HG02623 (cell line): ENCODE results near the gene ZNF322.

Source experiments
- ATAC-seq: cut with Tn5 transposase; IDR thresholded peaks from one replicate; pipeline ENCODE4 v1.9.1; 2021; ENCODE audit warnings: moderate library complexity; ENCODE audit not compliant: unreplicated experiment

Gene ZNF322

DNA sequence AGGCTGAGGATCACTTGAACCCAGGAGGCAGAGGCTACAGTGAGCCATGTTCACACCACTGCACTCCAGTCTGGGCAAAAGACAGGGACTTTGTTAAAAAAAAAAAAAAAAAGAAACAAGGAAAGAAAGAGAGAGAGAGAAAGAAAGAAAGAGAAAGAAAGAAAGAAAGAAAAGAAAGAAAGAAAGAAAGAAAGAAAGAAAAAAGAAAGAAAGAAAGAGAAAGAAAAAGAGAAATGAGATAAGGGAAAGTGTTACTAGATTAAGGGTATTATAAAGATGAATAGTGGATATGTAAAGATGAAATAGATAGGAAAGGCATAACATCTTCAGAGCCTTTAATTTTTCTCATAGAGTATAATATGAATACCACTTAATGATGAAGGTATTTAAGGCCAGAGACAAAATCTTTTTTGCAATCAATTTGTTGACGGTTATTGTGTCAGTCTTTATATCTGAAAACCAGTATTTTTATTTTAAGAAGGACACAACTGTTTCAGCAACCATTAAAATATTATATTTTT is 36.1 kb downstream of the ZNF322 start:
- no peak for ATAC-seq

GRCh38 chr6:26613689-26614683 is 45.6 kb downstream of the ZNF322 start:
- no peak for ATAC-seq

DNA sequence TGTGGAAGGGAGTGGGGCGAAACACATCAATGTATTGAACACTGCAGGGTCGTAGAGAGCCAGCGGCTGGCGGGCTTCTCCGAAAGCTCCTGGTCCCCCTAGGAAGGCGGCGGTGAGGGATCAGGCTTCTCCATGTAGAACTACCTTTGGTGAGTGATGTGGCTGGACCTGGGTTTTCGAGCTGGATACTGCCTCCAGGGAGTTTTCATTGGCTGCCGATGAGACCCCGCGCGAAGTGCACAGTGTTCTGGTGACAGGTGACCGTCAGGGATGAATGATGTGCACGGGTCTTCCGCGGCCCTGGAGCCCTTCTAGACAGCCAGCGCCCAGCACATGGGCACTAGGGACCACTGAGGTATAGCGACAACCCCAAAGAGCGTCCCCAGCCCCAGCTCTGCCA is 46.3 kb downstream of the ZNF322 start:
- ATAC-seq, result no peak

DNA sequence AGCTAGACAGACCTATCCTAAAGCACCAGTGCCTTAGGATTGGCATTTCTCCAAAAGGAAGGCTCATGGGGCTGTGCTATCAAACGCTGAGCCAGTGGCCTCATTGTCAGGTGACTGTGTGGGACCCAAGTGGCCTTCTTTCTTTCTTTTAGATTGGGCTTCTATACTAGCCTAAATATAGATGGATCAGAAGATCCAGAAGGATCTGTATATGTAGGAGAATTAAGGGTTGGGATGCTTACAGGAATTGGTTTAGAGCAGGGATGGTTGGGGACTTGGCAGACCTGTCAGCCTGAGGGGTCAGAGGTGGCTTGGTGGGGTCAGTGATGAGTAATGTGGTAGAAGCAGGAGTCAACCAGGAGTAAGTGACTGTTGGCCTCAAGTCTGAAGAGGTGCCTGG is 47.9 kb downstream of the ZNF322 start:
- no peak for ATAC-seq

DNA sequence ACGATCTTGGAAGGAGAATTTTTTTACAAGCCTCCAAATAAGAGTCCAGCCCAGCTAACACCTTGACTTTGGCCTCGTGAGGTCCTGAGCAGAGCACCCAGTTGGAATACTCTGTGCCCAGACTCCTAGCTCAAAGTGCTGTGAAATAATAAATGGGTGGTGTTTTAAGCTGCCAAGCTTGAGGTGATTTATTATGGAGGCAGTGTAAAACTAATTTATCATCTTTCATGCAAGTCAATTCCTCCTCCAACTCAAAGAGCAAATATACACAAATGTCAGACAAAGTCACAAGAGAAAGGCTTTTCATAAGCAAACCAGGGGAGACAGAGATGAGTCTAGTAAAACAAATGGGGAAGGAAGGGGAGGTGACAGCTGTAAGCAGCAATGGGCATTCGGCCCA is 50.1 kb downstream of the ZNF322 start:
- ATAC-seq, result no peak

DNA sequence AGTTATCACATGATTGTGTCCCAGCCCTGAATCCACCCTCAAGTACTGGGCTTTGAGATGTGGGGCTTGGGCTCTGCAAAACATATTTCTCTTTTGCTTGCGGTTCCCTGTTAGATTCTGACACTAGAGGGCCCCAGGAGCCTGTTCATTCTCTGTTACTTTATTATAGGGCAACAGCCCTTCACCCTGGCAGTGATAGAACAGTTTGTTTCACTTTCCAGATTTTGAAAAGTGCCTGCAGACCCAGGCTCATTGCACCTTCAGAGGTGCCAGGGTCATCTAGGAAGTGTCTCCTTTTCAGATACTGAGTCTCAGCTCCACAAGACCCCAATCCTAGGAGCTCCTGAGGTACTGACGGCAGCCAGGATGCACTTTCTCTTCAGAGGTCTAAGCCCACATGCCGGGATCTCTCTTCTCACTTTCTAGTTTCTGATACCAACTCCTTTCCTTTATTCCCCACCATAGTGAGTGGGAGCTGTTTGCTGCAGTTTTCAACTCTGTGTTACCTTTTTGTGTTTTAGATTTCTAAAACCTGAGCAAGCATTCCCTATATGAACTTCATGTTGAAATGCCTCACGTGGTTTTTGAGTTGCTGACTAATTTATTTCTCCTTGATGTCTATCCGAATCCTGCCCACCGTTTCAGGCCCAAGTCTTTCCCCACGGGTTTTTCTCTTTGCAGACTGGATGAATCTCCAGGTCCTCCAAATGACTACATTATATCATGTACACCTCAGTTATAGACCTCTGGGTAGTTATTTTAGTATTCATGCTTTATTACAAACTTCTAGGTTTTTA is 51.9 kb downstream of the ZNF322 start:
- no peak for ATAC-seq

- ATAC-seq, result no peak
Measured at GRCh38 chr6:26604797-26605196, 54.7 kb downstream of the ZNF322 start.

DNA sequence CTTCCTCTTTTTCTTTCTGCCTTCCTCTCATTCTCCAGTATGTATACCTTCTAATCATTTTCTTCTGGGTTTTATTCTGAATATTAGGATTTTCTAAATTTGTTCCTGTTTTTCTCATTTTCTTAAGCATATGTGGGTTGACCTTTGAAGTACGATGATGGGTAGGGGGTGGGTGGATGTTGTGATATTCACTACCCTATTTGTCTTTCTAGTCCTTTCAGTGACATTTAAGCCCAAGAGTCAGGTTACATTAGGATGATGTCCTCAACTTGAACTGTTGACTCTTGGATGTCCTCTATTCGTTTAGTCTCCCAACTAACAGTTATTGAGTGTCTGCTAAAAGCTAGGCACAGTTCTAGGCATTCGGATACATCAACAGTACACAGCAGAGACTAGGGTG is 55.5 kb downstream of the ZNF322 start:
- ATAC-seq, result no peak

DNA sequence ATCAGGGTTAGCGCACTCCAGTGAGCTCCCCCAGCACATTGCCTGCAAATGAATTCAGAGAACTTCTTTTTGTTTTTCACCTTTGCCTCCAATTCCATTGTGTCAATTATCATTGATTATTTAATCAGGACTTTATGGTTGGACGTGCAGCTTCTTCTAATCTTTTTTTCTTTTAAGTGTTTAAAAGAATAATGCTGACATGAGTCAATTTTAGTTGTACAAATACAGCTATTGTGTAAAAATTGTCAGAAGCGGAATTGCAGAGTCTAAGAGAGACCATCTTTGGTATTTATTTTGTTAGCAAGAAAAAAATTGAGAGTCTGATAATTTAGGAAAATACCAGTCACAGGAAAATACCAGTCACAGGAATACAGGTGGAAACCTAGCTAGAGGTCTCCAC is 57.3 kb downstream of the ZNF322 start:
- ATAC-seq, result no peak

DNA sequence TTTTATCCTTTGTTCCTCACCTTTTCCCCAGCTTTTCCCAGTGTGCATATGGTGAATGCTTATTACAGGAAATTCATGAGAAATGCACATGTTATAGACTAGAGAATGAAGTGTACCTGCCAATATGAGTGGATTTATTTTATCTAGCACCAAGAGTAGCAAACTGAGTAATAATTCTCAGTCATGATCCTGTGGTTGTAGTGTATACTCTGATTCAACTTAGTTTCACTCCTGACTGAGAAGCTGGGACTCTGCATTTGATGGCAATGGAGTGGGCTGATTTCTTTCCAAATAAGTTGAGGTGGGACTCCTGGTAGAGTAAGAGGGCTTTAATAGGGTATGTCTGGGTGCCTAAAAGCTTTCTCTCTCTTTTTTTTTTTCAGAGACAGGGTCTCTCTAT is 58.8 kb downstream of the ZNF322 start:
- ATAC-seq, result no peak

DNA sequence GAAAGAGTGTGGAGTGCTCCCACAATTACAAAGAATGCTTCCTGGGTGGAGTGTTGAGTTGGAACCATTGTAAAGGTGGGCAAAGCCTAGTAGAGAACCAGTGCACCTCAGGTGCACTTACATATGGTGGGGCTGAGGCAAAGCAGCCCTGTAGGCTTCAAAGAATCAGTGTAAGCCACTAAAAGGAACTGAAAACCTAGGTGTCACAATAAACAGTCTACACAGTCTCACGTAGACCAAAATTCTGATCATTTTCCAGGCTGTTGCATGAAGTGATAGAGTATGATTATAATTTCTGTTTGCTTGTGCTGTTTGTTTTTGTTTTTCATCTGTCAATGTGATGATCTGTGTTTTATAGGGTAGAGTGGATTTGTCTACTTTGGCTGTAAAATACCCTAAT is 60.0 kb downstream of the ZNF322 start:
- no peak for ATAC-seq

DNA sequence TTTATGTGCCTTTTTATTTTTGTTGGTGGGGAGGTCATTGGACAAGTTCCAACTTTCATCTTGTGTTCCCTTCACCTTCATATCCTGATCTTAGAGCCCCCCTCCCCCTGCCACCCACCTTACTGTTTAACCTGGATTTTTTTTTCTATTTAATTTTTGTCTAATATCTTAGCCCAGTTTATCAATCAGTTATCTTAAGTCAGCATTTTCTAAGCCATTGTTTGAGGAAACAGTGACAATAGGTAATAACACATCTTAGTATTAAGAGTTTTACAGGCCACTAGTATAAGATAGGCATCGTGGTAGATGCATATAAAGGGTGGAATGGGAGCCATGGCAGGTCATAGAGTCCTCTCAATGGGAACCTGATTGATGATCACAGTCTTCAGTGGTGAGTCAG is 60.4 kb downstream of the ZNF322 start:
- no peak for ATAC-seq

GRCh38 chr6:26598267-26598666 is 61.3 kb downstream of the ZNF322 start:
- no peak for ATAC-seq

- ATAC-seq, result no peak
Measured at GRCh38 chr6:26597821-26598220, 61.7 kb downstream of the ZNF322 start.

GRCh38 chr6:26597389-26597766 is 62.2 kb downstream of the ZNF322 start:
- no peak for ATAC-seq

DNA sequence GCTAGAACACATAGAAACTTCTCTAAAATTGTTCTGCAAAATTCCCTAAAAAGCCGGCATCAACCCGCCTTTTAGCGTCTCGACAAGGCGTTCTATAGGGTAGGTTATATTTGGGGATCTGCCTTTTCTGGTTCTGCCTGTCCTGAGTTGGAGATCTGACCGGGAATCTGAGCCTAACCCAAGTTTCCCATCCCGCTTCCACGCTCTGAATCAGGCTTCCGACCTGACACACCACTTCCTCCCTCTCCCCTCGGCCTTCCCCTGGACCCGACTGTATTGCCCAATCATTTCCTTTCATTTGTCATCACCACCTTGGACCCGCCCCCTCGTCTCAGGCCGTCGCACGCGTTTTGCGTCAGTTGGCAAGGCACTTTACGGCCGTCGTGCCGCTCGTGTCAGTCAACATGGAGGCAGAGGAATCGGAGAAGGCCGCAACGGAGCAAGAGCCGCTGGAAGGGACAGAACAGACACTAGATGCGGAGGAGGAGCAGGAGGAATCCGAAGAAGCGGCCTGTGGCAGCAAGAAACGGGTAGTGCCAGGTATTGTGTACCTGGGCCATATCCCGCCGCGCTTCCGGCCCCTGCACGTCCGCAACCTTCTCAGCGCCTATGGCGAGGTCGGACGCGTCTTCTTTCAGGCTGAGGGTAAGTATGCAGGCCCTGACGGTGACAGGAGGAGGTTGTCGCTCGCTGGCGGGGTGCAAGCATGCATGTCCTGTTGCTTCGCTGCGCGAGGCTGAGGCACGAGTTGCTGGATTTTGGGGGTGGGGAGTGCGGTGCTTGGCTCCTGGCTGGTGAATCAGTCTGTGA is 62.8 kb downstream of the ZNF322 start, which contains the start of gene ABT1:
Gene ABT1 (plus strand): TSS at position 375 of the 810 bp plus-strand sequence. CDS start 30 bp downstream, at position 405.
- ATAC-seq, result peak; percentile 84

- ATAC-seq, result peak; percentile 54
Measured at GRCh38 chr6:26595669-26596269, 63.8 kb downstream of the ZNF322 start.

DNA sequence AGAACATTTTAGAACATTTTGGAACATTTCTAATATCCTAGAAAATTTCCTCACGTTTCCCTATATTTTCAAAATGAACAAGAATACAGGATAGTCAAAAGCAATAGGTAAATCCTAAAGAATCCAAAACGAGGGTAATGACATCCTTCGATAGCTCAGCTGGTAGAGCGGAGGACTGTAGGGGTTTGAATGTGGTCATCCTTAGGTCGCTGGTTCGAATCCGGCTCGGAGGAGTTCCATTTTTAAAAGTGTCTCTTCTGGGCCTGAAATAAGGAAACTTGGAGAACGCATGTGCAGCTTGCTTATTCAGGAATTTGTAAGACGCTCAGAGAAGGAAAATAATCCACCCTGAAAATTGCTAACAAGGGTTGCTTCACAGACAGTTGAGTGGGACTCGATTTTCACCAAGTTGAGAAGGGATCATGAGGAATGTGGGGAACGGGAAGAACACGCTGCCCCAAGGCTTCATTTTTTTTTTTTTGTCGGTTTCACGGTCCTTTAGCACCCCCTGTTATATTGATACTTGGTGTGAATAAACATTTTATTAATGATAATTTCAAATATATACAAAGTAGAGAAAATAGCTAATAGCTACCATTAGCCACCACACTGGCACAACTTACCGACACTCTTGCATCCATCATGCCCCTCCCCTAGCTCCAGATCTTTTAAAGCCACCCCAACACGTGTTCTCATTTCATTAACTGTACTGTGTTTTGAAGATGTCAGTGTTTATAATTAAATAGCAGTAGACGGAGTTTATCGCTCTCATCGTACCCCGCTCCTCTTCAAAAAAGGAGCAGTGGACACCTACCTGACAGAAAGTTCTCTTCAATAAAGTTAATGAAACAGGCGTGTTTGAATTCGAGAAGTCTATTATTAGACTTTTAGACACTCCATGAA is 64.6 kb downstream of the ZNF322 start:
- ATAC-seq, result no peak

DNA sequence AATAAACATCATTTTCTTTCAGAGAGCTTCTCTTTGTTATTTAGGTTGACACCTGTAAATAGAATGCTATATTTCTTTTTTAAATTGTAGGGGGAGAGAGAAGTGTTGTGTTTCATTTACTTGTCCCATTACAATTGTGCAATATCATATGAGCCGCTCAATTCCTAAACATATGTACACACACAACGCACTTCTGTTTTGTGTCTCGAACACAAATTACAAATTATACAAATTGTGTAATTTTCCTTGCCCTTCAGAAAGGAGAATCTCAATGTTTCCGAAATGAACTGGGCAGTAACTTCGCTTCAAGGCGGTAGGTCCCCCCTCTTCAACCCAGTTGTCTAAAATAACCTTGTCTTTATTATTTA is 65.4 kb downstream of the ZNF322 start:
- ATAC-seq, result no peak
